ENCODE measurements around the gene HYAL3. TPM values are rescaled to one million over a fixed set of nuclear protein-coding genes. Genes with fewer than 3 reads are reported as not detected.
A peak's percentile ranks its signal among the peaks of the same experiment; 100 is the strongest.

HYAL3 gene
- total RNA-seq = 2.7 TPM

- DNase-seq = peak; percentile 99
Measured at GRCh38 chr3:50298836-50299637, at the start of gene HYAL3, which contains the start of gene NAA80. Gene HYAL3 (minus strand): TSS chr3:50299405. CDS start chr3:50295602, 3,803 bp downstream. Gene NAA80 (minus strand): TSS chr3:50299405. CDS start chr3:50297463, 1,942 bp downstream.

DNA sequence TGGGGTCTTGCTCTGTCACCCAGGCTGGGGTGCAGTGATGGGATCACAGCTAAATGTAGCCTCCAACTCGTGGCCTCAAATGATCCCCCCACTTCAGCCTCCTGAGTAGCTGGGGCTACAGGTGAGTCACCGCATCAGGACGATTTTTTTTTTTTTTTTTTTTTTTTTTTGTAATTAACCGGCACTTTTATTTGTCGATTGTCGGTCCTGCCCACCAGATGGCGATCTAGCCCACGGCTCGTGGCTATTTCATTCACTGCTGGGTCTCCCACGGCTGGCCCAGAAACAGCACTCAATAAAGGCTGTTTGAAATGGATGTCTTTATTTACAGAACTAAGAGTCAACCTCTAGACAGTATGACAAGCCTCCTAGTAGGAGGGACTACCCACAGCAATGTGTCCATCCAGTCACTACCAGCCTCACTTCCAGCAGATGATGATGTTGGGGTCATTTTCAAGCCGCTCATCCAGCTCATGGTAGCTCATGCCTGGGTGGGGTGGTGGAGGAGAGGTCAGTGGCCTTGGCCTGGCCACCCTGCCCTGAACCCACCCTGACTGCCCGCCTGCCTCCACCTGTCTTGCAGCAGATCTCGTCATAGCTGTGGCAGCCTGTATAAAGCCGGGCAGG lies 48.1 kb upstream of the HYAL3 start:
- DNase-seq = peak; percentile 51

DNA sequence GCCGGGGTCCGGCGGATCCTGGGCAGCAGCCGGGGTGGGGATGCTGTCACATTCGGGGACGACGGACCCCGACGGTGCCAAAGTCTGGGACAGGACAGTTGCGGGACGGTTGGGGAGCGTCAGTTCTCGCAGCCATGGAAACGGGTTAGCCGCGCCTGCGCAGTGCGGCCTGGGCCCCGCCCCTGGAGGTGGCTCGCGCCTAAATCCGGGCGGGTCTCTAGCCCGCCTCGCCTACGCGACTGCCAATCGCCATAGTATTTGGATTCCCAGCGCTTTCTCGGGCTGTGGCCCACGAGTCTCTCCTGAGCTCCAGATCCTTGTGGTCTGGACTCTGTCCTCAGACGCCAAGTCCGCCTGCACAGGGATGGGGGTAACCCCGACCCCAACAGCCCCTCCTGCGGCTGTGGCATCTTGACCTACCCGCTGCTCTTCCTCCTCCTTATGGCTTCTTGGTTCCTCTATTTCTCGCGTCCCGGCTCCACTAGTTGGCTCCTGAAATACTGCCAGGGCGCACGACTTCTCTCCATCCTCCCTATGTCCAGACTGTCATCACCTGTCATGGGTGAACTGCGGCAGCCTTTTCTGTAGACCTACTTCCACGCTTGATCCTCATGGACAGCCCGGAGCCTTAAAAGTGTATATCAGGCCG lies 46.5 kb upstream of the HYAL3 start, which contains the start of gene ZMYND10:
Gene ZMYND10 (minus strand): TSS at position 147 of the 649 bp plus-strand sequence. CDS start 153 bp downstream, outside the sequence.
- DNase-seq = no peak

DNA sequence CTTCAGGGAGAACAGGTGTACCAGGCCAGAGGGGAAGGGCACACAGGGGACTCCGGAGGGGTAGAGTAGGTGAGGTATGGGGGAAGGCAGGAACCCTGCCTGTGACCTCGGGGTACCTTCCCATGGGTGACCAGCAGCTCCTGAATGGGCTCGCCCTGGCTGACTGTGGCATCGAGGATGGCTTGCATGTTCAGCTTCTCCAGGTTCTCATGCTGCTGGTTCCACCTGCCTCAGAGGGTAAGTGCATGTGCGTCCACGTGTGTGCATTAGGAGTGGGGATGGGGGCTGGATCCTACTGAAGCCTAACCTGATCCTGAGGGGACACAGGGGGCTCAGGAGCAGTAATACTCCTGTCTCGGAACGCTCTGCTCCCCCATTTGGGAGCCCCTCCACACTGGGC lies 45.8 kb upstream of the HYAL3 start:
- no peak for DNase-seq

GRCh38 chr3:50342813-50343633 lies 43.8 kb upstream of the HYAL3 start:
- no peak for DNase-seq

GRCh38 chr3:50341996-50342650 lies 42.9 kb upstream of the HYAL3 start:
- DNase-seq = no peak

- DNase-seq = no peak
Measured at GRCh38 chr3:50341537-50341936, 42.3 kb upstream of the HYAL3 start.

DNA sequence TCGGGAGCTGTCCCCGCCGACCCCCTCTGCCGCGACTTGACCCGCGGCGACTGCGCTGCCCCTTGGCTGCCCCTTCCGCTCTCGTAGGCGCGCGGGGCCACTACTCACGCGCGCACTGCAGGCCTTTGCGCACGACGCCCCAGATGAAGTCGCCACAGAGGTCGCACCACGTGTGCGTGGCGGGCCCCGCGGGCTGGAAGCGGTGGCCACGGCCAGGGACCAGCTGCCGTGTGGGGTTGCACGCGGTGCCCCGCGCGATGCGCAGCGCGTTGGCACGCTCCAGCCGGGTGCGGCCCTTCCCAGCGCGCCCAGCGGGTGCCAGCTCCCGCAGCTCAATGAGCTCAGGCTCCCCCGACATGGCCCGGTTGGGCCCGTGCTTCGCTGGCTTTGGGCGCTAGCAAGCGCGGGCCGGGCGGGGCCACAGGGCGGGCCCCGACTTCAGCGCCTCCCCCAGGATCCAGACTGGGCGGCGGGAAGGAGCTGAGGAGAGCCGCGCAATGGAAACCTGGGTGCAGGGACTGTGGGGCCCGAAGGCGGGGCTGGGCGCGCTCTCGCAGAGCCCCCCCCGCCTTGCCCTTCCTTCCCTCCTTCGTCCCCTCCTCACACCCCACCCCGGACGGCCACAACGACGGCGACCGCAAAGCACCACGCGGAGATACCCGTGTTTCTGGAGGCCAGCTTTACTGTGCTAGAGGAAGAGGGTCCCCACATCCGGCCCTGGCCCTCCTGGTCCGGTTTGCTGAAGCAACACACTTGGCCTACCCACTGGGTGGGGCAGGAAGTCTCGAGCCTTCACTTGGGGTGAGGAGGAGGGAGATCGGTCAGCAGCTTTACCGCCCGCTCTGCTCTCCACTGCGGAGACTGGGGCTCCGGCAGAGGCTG lies 41.5 kb upstream of the HYAL3 start, which contains the start of gene RASSF1:
Gene RASSF1 (minus strand): TSS at position 389 of the 882 bp plus-strand sequence. CDS start 31 bp downstream, at position 358.
- DNase-seq = peak; percentile 77

GRCh38 chr3:50340147-50340447 lies 40.9 kb upstream of the HYAL3 start:
- DNase-seq = no peak

DNA sequence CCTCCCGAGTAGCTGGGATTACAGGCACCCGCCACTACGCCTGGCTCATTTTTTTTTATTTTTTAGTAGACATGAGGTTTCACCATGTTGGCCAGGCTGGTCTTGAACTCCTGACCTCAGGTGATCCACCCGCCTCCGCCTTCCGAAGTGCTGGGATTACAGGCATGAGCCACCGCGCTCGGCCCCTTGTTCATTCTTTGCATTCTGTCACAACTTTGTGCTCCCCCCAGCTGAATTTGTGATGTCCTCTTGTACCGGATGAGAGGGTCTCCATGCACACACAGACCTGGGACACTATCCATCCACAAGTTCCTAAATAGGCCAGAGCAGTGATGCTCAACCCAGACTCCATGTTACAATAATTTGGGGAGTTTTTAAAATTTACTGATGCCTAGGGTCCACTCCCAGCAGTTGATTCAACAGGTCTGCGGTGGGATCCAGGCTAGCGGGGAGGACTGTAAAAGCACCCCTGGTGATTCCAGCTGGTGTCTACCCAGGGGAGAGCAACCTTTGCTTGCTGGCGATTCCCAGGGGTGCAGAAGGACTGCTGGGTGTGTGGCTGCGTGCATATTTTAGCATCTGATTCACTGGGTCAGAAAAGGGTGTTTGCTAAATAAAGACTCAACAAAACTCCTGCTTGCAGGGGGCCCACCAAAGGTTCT lies 40.4 kb upstream of the HYAL3 start:
- DNase-seq = no peak

- no peak for DNase-seq
Measured at GRCh38 chr3:50338965-50339364, 39.8 kb upstream of the HYAL3 start.

DNA sequence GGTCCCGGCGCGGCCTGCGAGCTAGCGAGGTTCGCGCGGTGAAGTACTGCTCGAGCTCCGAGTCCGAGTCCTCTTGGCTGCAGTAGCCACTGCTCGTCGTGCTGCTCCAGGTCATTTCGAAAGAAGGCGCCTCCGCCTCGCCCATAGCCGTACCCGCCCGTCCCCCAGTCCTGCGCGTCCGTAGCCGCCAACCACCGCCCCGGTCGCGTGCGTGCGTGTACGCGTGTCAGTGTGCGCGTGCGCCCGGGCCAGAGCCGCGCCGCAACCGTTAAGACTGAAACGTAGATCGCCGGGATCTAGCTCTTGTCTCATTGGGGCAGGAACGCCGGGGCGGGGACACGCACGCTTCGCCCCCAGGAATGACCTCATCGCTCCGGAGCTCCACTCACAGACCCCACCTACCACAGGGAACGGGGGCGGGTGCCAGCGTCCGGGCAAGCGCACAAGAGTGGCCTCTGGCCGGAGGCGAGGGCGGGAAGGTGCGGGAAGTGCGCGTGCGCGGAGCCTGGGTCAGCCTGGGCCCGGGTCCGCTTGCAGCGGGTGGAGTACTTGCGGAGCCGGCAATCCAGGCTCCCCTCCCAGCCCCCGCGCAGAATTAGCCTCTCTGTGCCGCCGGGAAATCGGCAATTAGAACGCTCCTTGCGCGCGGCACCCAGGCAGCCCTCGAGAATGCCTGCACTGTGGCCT lies 38.1 kb upstream of the HYAL3 start:
- peak; percentile 97 for DNase-seq

- DNase-seq = peak; percentile 56
Measured at GRCh38 chr3:50336452-50337174, 37.4 kb upstream of the HYAL3 start.

DNA sequence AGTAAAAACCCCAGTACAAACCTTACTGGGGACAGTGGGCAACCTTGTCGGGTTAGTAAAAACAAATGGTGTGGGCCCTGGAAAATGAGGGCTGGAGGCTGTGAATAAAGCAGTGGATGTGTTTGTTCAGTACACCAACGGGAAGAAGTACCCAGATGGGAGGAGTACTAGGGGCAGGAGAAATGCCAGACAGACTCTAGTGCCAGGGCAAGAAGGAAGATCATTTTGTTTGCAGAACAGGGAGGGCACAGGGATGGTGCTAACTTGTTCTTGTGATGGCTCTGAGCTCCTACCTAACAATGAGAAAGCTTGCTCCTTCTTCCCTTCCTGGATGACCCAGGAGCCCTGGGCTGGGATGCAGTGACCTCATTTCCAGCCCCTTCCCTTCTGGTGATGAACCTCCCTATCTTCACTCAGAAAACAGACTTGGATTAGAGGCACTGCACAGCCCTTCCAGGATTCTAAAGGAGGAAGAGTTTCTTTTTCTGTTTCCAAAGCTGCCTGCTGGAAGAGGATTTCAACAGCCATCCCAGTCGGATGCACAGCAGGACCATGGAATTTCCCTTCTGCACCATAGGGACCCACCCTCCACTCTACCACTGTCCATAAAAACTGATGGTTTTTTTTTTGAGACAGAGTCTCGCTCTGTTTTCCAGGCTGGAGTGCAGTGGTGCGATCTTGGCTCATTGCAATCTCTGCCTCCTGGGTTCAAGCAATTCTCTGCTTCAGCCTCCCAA lies 35.3 kb upstream of the HYAL3 start:
- DNase-seq = no peak

DNA sequence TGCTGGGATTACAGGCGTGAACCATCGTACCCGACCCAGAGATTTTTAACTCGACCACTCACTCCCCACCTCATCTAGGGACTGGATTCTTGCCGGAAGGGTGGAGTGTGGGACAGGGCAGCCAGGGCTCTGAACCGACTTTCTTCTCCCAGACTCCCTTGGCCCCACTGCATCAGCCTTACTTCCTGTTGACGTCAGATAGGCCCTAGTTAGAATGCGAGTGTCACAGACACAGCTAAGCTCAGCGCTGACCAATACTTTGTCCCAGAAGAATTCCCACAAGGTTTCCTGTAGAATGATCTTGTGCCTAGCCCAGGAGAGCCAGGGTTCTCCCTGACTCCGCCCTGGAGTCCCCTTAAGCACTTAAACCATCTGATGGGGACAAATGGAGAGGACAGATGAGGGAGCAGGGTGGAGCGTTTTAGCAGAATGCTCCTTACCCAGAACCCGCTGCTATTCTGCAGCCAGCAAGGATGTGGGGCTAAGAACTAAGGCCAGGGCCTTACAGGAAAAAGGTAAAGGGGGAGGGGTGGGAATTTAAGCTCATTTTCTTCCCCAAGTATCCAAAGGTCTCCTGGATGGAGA lies 34.6 kb upstream of the HYAL3 start:
- peak; percentile 24 for DNase-seq

DNA sequence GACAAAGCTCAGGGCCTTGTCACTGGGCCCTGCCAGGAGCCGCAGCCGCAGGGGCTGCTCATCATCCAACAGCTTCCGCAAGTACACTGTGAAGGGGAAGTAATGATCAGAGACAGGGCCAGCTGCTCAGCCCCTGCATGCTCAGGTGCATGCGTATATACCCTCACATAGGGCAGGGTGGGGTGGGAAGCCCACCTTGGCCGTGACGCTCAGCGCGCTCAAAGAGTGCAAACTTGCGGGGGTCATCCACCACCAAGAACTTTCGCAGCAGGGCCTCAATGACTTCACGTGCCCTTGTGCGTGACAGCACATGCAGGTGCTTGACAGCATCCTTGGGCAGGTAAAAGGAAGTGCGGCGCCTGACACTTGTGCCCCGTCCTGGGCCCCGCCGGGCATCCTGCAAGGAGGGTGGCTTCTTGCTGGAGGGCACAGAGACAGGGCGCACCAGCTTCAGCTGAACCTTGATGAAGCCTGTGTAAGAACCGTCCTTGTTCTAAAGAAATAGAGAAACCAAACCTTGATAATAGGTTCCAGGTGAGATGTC lies 32.2 kb upstream of the HYAL3 start:
- no peak for DNase-seq

- DNase-seq = no peak
Measured at GRCh38 chr3:50330330-50330729, 31.1 kb upstream of the HYAL3 start.
